SIG-M5 treated with dmso at 0.1 percent for 504 hours (cell line): Measurements from ENCODE around the gene OPCML.

Experiments
- DNase-seq: peaks from one replicate; lab custom pipeline; 2025; ENCODE audit not compliant: unreplicated experiment; lab: John Stamatoyannopoulos, UW

The OPCML gene

DNA sequence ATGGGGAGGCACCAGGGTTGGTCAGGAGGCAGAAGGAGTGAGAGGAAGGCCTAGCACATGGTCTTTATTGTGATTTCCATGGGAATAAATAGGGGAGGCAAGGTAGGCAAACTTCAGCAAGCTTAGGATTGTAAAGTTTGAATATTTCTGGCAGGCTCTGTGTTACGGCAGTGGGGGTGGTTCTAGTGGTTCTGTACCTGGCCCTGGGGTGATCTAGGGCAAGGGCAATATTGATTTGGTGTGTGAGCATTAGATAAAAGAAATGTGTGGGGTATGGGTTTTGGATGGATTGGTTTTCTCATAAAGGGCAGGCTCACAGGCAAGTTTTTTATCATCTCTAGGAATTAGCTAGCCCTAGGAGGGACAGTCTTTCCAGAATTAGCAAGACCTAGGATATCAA is 584.0 kb downstream of the OPCML start:
- no peak for DNase-seq

DNA sequence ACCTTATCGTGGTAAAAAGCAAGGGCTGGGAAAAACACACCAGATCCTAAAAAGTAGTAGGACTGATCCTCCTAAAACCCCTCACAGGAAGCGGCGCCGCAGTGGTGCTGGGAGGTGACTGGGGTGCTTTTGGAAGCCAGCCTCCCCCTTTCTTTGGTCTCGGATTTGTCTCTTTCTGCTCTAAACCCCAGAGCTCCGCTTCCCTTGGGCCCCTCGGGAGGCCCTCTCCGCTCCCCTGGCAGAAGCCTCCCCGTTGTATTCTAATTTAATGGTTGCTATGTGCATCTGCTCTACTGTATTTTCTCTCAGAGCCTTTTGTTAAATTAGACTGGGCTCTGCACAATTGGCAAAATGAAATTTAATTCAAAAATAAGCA is 587.7 kb downstream of the OPCML start:
- no peak for DNase-seq

DNA sequence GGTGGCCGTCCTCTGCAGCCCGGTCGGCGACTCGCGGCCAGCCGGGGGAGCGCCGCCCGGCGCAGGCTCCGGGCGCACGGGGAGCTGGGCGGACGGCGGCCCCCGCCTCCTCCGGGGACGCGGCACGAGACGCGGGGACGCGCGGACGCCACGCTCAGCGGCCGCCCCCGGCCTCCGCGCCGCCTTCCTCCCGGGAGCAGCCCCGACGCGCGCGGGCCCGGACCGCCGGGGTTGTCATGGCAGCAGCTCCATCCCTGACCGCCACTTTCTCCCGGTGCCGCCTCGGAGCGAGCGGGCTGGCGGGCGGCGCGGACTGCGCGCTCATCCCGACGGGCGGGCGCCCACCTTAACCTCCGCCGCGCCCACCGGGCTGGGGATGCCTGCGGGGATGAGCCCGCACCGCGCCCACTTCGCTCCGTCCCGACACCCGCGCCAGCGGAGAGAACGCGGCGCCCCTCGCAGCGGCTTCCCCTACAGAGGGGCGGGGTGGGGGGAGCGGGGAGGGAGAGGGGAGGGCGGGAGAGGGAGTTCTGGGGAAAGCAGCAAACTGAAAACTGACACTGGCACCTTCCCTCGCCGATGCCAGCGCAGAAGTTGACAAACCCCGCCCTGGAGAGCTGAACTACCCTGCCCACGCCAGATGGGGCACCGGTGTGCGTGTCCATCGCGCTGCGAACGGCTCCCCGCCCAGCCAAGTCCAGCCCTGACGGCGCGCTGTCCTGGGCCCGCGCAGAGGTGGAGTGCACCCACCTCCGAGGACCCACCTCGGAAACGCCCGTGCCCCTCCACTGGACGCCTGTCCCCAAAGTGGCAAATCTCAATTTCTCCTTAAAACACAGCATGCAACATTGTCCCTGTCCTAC is 588.4 kb downstream of the OPCML start:
- no peak for DNase-seq

DNA sequence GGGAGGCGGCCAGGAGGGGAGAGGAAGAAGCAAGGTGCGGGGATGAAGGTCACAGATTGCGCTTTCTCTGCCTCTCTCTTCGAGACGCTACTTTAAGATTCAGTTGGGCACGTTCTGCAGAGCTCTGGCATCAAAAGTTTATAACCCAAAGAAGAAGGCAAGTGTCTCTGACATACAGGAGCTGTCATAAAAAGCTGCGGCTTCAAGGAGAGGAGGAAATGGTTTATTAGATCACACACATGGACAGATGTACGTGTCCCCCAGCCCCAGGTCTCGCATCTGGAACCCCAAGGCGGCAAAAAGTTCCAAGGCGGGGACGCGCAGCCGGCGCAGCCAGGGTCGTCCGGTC is 589.0 kb downstream of the OPCML start:
- no peak for DNase-seq

DNA sequence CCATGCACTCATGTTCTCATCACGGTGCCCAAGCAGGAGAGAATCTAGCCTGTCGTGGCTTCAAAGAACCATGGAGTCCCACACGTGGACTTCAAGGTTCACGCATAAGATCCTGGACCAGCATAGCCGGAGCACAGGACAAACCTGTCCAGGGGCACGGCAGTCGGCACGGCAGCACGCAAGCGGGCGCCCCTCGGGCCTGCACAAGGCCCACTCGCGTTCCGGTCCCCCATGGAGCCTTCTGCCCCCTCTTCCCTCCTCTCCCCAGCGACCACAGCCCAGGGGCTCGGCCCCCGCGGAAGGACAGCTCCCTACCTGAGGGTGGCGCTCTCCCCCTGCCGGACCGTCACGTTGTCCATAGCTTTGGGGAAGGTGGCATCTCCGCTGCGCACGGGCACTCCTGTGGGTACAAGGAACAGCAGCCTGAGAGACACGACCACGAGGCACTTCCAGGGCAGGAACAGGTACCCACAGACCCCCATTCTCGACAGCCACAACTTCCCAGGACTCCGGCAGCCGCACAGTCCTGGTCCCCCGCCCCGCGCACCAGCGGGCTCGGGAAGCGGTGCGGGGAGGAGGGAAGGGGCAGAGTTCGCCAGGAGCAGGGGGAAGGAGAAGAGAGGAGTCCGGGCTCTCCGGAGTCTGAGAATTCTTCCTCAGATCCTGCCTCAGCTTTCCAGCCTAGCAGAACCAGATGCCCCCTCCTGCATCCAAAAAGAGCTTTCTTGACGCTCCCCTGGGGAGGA is 589.5 kb downstream of the OPCML start:
- no peak for DNase-seq

DNA sequence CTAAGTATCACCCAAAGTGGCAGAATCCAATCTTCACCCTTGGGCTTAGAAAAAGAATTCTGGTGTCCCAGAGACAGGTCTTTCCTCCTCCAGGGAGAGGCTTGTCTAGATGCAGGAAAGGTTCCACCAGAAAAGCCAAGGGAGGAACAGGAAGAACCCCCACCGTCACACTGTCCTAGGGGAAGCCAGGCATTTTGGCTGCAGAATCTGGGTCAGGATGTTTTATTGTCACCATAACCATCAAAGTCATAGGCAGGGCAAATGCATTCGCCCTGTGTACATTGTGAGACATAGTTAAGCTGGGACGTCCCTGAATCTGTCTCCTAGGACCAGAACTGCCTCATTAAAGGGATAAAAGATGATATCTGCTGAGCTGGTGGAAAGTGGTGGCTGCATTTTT is 590.5 kb downstream of the OPCML start:
- DNase-seq, result no peak

DNA sequence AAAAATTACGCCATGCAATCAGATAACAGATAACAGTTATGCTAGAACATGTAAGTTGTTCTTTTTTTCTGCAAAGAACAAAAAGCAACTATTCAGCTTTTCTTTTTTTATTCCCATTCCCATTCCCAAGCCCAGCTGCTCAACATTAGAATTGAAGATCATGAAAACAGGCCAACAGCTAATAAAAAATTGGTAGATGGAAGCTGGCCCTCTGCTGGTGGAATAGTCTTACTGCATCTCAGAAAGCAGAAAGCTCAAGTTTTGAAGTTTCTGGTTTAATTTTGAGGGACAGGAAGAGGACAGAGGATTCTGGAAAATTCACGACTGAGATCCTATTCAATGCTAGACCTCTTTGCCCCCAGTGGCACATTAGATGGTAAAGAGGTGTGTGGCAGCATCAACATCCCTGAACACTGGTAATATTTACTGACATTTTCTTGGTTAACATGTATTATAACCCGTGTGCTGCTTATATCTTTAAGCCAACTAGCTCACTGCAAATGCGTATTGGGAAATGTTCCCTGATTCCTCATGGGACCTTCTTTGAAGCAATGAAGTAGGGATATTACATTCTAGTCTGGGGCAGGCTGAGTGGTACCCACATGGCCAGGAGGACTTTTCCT is 591.2 kb downstream of the OPCML start:
- no peak for DNase-seq

DNA sequence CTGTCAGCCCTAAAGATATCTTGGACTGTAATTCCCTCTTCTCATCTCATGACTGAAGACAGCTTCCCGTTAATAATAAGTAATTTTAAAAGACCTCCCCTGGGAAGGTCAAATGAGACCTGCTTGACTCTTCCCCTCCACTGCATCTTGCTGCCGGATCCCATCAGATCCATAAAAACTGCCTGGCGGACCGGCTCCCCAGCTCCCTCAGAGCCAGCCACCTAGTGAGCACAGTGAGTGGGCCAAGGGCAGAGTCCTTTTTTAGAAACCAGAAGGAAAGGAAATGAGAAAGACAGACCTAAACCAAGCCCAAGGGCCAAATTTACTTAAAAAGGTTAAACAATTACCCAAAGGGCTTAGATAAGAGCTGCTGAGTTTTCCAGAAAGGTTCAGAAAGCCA is 595.3 kb downstream of the OPCML start:
- DNase-seq, result no peak

DNA sequence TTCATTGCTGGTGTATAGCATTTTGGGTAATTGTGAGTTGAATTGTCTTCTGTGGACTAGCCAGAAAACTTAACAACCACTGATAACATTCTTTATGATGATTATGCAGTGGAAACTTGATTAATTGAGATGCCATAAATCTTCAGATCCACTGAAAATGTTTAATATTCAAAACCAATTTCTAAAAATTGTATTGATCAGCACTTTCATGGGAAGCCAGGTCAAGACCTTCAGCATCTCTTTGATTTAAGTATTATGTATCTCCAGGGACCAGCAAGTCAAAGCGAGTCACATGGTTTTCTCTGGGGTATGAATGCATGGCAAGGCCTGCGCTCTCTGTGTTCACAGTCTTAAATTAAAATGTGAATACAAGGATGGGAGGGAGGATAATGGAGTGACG is 596.9 kb downstream of the OPCML start:
- no peak for DNase-seq

DNA sequence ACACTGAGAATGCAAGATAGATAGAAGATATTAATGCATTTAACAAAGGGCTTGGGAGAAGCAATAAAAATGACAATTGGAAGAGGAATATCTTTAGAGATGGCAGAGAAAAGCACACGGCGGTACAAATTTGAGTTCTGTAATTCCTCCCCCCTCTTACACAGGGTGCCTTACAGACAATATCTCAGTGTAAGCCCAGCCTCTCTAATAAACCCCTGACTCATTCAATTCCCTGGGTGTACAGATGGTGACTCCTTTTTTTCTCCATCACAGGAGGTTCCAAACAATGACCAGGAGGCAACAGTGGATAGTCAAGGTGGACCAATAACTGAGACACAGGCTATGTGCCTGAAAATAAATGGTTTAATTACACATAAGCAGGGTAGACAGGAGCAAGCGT is 598.6 kb downstream of the OPCML start:
- no peak for DNase-seq

DNA sequence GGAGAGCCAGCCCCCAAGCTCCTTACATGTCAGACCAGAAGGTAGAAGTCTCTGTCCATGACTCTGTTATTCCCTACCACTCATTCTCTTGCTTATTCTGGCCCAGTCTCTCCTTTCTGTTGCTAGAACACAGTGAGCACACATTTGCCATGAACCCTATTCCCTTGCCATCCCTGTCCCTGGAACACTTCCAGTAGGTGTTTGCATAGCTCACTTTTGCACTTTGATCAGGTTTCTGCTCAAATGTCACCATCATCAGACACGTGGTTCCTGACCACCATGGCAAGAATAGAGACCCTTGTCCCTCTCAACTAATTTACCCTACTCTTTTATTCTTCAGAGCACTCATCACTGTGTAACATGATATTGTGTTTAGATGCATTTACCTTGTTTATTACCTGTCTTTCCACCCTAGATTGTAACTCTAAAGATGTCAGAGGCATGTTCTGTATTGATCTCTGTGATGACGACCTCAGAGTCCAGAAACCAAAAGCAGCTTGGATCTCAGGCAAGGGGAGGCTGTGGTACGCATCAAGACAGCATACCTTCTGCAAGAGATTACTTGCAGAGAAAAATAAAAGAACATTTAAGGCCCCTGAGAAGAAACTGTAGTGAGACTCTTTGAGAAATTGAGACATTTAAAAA is 606.4 kb downstream of the OPCML start:
- DNase-seq, result no peak

DNA sequence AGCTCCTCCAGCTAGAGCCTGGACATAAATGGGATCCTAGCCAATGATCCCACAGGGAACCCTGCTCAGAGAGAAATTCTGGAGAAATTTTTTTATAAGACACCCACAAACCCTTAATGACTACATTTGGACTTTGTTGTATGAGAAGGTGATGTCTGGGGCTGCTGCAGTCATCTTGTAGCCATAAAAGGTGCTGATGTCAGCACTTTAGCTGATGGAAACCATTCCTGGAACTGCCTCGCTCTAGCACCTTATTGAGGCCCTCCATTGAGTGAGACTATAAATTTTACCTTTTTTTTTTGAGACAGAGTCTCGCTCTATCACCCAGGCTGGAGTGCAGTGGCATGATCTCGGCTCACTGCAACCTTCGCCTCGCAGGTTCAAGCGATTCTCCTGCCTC is 610.7 kb downstream of the OPCML start:
- no peak for DNase-seq

DNA sequence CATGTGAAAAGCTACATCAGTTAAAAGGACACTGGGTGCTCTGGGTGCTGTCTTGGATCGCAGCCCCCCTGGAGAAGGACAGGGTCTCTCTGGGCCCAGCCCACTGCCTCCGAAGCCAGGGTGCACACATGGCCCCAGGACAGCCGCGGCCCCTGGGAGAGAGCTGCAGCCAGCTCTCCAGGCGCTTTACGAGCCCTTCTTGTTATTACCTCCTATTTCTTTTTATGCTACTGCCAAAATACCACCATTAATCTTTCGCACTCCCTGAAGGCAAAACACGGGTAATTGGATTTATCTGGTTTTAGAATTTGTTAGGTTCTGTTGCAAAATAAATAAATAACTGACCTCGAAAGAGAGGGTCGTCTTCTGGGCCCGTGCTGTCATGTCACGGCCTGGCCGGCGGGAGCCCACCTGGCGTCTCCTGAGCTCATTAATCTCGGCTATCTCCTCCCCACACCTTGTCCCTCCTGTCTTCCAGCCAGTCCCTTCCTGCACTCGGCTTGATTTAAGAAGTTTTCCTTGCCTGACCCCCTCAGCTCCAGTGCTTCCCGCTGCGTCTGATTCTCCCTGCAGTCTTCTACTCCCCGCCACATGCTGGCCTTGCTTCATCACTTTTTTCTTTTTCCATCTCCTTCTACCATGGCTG is 611.7 kb downstream of the OPCML start:
- no peak for DNase-seq

DNA sequence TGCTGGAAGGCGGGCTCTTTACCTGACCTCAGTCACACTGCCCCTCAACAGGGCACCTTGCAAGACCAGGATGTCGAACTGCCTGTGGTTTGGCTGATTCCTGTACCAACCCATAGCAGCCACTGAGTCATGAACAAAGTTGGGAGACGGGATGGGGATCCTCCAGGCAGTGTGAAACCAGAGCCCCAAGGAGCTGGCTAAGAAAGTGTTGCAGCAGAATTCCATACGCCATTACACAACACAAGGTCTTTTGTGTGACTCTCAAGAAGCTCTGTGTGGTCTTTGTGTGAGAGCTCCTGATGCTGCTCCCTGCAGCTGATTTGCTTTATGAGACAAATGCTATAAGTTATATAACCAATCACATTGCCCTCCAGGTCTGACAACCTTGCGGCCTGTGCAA is 617.7 kb downstream of the OPCML start:
- DNase-seq, result no peak

DNA sequence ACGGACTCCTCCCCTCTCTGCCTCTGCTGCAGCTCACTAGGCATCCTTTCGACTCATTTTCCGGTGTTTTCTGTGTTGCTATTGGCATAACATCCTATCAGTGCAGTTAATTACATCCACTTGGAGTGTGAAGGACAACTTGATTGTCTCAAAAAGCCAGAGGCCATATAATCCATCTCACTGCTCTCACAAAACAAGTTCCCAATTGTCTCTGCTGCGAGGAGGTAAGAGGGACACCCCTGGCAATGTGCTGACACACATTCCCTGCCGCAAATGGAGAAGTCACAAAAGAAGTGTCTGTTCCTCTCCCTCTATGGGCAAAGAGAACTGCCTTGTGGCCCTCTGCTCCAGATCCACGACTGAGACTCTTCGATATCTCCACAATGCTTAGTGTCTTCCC is 618.4 kb downstream of the OPCML start:
- no peak for DNase-seq

DNA sequence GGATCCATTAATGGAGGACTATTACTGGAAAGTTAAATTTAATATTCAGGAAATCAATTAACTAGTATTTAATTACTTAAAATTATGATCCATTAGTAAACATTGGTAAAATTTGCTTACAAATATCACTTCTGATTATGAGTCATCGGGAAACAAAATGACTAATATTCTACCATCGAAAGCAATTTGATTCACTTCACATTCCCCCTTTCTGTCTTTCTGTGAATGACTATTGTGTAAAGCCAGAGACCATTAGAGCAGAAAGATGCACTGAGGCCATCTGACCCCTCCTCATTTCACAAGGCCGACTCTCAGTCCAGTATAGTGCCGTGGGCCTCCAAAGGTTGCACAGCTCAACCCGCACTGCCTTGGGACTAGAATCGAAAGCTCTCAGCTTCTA is 619.0 kb downstream of the OPCML start:
- DNase-seq, result no peak

DNA sequence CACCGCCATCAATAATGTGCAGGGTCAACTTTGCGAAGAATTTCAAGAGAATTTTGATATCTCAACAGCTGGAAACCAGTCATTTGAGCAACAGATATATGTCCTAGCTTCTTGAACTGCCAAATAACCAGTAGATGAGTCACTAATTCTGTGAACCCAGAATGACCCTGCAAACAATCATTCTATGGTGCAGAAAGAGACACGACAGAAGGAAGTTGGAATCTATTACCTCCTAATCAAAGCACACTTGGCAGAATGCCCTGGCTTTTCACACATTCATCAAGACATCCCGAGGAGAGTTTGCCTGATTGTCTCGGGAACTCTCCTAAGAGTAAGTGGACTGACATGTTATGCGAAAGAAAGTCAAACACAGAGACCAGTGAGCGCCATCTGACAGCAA is 621.1 kb downstream of the OPCML start:
- no peak for DNase-seq

DNA sequence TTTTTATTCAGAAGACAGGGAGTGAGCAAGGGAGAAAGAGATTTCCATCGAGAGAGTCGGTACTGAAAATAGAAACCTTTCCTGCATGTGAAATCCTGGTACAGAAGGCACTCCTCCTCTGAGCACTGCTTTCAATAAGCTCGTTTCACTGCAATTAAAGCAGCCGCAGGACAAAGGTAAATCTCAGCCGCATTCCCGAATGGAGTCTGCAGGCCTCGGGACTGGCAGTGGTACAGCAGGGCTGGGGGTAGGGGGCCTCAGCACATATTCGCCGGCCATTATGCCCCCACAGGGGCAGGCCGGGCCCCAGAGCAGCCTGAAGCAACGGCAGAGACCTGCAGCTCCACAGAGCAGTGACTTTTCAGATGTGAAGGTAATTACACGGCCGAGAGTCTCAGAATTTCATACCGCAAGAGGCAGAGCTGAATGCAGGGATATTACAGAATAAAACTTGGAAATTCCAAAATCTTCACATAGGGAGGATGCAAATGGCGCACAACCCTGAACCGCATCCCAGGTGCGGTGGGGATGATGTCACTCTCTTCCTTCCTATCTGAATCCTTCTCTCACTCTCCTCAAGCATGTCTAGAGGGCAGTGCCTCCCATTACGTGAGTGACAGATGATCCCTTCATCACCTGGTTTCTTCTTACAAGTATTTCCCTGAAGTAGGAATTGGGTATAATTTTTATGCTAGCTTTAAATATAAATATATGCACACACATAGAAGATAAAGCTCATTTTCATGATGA is 622.1 kb downstream of the OPCML start:
- no peak for DNase-seq

DNA sequence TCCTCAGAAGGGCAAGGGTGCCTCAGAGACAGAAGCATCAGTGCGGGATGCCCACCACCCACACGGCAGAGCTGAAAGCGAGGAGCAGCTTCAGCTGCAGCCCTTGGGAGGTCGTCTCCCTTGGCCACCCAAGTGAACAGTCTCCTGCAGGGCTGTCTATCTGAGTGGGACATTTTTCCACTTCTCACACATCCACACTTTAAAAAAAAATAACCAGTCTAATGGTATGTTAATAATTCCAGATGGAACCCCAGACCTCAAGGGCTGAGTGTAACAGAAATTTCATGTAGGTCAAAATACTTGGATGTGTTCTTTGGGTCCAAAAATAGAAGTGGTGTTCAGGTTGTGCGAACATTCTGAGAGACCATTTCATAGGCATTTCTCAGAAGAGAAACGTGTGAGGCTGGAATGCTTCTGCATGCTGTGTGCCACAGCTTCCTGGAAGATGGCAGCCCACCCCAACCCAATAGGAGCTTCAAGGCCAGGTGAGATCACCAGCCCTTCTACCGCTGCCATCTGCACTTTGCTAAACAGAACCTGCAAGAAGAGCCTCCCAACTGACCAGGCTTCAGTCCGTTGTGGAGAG is 623.2 kb downstream of the OPCML start:
- no peak for DNase-seq

DNA sequence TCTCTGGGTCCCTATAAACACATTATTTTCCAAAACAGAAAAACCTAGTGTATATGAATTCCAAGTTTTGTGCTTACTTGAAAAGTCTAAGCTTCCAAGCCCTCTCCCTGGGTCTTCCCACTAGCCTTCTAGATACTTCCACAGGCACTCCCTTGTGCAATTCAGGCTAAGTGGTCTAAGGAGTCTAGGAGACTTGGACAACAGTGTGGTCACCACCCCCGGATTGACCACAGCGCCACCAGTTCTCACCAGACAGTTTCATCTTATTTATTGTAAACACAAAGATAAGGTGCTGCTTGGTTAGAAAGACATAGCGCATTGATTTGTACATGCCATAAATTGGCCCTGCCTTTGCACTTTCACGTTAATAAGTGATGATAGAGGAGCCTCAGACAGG is 623.9 kb downstream of the OPCML start:
- no peak for DNase-seq
